GM12878 (cell line): ENCODE results near the gene DICER1. TPM values are rescaled to one million over a fixed set of nuclear protein-coding genes. Genes with fewer than 3 reads are reported as not detected.

ENCODE experiments used
- ATAC-seq: fragments of 200-7000 bp; cut with Tn5 transposase; 3 replicates; pipeline ENCODE4 v1.9.1; 2020; ENCODE audit warnings: mild to moderate bottlenecking, moderate library complexity
- BruUV-seq: library from RNA; stranded (reverse); fragments of 400-500 nt; replicated peaks from 2 replicates; lab custom pipeline; 2021; lab: Mats Ljungman, UMichigan
- CTCF ChIA-PET: fragments of 300-600 bp; sonication (Branson Sonifier 250); formaldehyde crosslinking; extraction: SDS; loops from one replicate; lab custom pipeline; 2021; ENCODE audit warnings: inconsistent platforms; lab: Yijun Ruan, JAX
- POLR2A ChIA-PET: fragments of 350-600 bp; formaldehyde crosslinking; extraction: SDS; loops from one replicate; lab custom pipeline; 2021; ENCODE audit warnings: inconsistent platforms; lab: Charles Lee
- RAD21 ChIA-PET: fragments of 300-600 bp; sonication (Branson Sonifier 250); formaldehyde crosslinking; loops from one replicate; lab custom pipeline; 2023; ENCODE audit warnings: antibody characterized with exemption; ENCODE audit not compliant: unreplicated experiment; lab: Charles Lee
- SMC1A ChIA-PET: fragments of 300-600 bp; sonication (Branson Sonifier 250); formaldehyde crosslinking; loops from one replicate; lab custom pipeline; 2023; ENCODE audit not compliant: unreplicated experiment, uncharacterized antibody; lab: Charles Lee
- DNase-seq: peaks from one replicate; pipeline ENCODE4 v3.0.0-alpha.2; 2011; ENCODE audit warnings: low read depth, low spot score
- FAIRE-seq: peaks from 3 replicates; lab custom pipeline; 2011; peaks lifted over from hg19 to GRCh38; lab: Jason Lieb, UNC
- H2AFZ ChIP-seq: 2 replicates; pipeline ENCODE4 v1.6.0; 2011; ENCODE audit warnings: low read depth, low read length, control low read depth; ENCODE audit not compliant: control insufficient read depth
- H3K27ac ChIP-seq: 2 replicates; pipeline ENCODE4 v1.5.1; 2011; ENCODE audit warnings: control low read depth; ENCODE audit not compliant: control insufficient read depth, insufficient read depth
- H3K27me3 ChIP-seq, 2 experiments: replicated peaks in 1 of 2; 2 replicates each; pipeline versions ENCODE4 v1.6.0 to v1.6.1; 2011; ENCODE audit warnings: low read length in 1 of 2; ENCODE audit not compliant: control insufficient read depth in 2 of 2, insufficient read depth in 2 of 2
- H3K36me3 ChIP-seq, 2 experiments: 2 replicates each; pipeline ENCODE4 v1.5.1; 2011; ENCODE audit warnings: low read length in 1 of 2; ENCODE audit not compliant: control insufficient read depth in 2 of 2, insufficient read depth in 2 of 2
- H3K4me1 ChIP-seq: 2 replicates; pipeline ENCODE4 v1.6.1; 2011; ENCODE audit warnings: mild to moderate bottlenecking, low read length, moderate library complexity, mixed read lengths; ENCODE audit not compliant: control insufficient read depth, insufficient read depth
- H3K4me2 ChIP-seq: 2 replicates; pipeline ENCODE4 v1.6.0; 2011; ENCODE audit warnings: control low read depth; ENCODE audit not compliant: control insufficient read depth, insufficient read depth
- H3K4me3 ChIP-seq: fragments of 200-600 bp; sonication (generic); 2 replicates; pipeline ENCODE4 v1.5.1; 2016
- H3K79me2 ChIP-seq: 2 replicates; pipeline ENCODE4 v1.6.0; 2011; ENCODE audit warnings: low read length; ENCODE audit not compliant: control insufficient read depth, insufficient read depth
- H3K9ac ChIP-seq: 2 replicates; pipeline ENCODE4 v1.8.0; 2011; ENCODE audit warnings: low read length, control low read depth, mixed read lengths; ENCODE audit not compliant: control insufficient read depth, insufficient read depth
- H3K9me3 ChIP-seq: replicated peaks from 3 replicates; pipeline ENCODE4 v1.5.1; 2011; ENCODE audit warnings: mild to moderate bottlenecking, low read length; ENCODE audit not compliant: control insufficient read depth, insufficient read depth
- H4K20me1 ChIP-seq: 2 replicates; pipeline ENCODE4 v1.6.0; 2011; ENCODE audit not compliant: control insufficient read depth, insufficient read depth
- BCL3 ChIP-seq: IDR thresholded peaks from 2 replicates; pipeline ENCODE4 v1.6.1; 2011; ENCODE audit warnings: borderline replicate concordance, low read depth, mild to moderate bottlenecking, moderate library complexity, low read length; ENCODE audit not compliant: insufficient read depth, poor library complexity, severe bottlenecking
- BMI1 ChIP-seq: fragments of 450-650 bp; IDR thresholded peaks from 2 replicates; pipeline ENCODE4 v1.6.1; 2016; ENCODE audit warnings: mild to moderate bottlenecking, moderate library complexity, borderline replicate concordance
- DPF2 ChIP-seq: fragments of 450-650 bp; IDR thresholded peaks from 2 replicates; pipeline ENCODE4 v1.6.1; 2017; ENCODE audit warnings: mild to moderate bottlenecking
- NR2C1 ChIP-seq: fragments of 450-650 bp; IDR thresholded peaks from 2 replicates; pipeline ENCODE4 v1.6.1; 2017; ENCODE audit warnings: antibody characterized with exemption, mild to moderate bottlenecking, moderate library complexity
- NR2F1 ChIP-seq: fragments of 450-650 bp; conservative IDR thresholded peaks from 2 replicates; pipeline ENCODE4 v1.6.1; 2017; ENCODE audit warnings: mild to moderate bottlenecking
- RELB ChIP-seq: fragments of 450-650 bp; IDR thresholded peaks from 2 replicates; pipeline ENCODE4 v1.6.1; 2017; ENCODE audit warnings: low read depth, mild to moderate bottlenecking, moderate library complexity
- SREBF1 ChIP-seq: IDR thresholded peaks from 2 replicates; pipeline ENCODE4 v1.6.1; 2012; ENCODE audit warnings: mild to moderate bottlenecking, low read length
- YY1 ChIP-seq: IDR thresholded peaks from 2 replicates; pipeline ENCODE4 v1.6.1; 2011; ENCODE audit warnings: low read depth, mild to moderate bottlenecking, low read length
- ZNF687 ChIP-seq: fragments of 450-650 bp; IDR thresholded peaks from 2 replicates; pipeline ENCODE4 v1.6.1; 2017; ENCODE audit warnings: mild to moderate bottlenecking, moderate library complexity
- WGBS: methylation state at CpG from one replicate; pipeline ENCODE4 v1.1.6; 2016; ENCODE audit warnings: low lambda C conversion rate; ENCODE audit not compliant: insufficient replicate concordance, insufficient coverage; ENCODE audit errors: missing lambda C conversion rate; 5-methylcytosine and 5-hydroxymethylcytosine counted together
- in situ Hi-C: fragments of 300-500 bp; cut with MboI; formaldehyde crosslinking; loops from 9 replicates; pipeline ENCODE4 v1.14.3; 2018; ENCODE audit warnings: mixed read lengths
- intact Hi-C: fragments of 100-400 bp; cut with micrococcal nuclease; formaldehyde crosslinking; loops from one replicate; pipeline ENCODE4 v1.14.2; 2022; ENCODE audit not compliant: unreplicated experiment
- polyA plus RNA-seq, 11 experiments: library from polyadenylated mRNA; depleted of rRNA in 4 of 11; unstranded in 6 of 11; stranded (reverse) in 5 of 11; fragments of >200 nt; fragmentation: Nextera tagmentation in 4 of 11; fragmentation: Illumina TruSeq in 1 of 11; extraction: Ambion mirVana in 4 of 11; extraction: Trizol in 1 of 11; gene quantifications; 1 replicate in 1 of 11; 2 replicates in 10 of 11; pipeline versions ENCODE4 v1.2.1 to v1.2.3, GENCODE V29; 2011 to 2016; ENCODE audit warnings: inconsistent platforms in 2 of 11, missing spikeins in 2 of 11, low read depth in 1 of 11
- total RNA-seq, 4 experiments: library from RNA; depleted of rRNA in 3 of 4; stranded (reverse); fragments of >200 nt in 3 of 4; fragmentation: Illumina TruSeq in 1 of 4; extraction: Trizol in 1 of 4; gene quantifications; 2 replicates each; pipeline versions ENCODE4 v1.2.1 to v1.2.3, GENCODE V29; 2013 to 2021
- TF ChIP-seq, protein P1 (sequence below): fragments of 450-650 bp; IDR thresholded peaks from 2 replicates; pipeline ENCODE4 v1.6.1; 2016; ENCODE audit warnings: mild to moderate bottlenecking

Gene DICER1
- total and polyA plus RNA-seq, 10 of the 15 experiments (the other 5 are each of a cell fraction or from before 2014, with no cell fraction given) = 6.8 to 70.8 (median 37.1) TPM

- POLR2A ChIA-PET = interaction anchor here (0.6 to 1.9 kb wide), 13 partner anchors 9 to 262 kb away, joined by 3 to 9 read pairs (median 3); partner anchors contain the start of gene DICER1
- Histone ChIP-seq H4K20me1 (no peaks in the 10 kb centered on the region), H3K4me1 (no peaks in the 10 kb centered on the region), H3K9me3 (no peaks in the 10 kb centered on the region; the same call in 2 of the 3 replicates), H3K4me2 (no peak overlapping the region), H3K79me2 (no peaks in the 10 kb centered on the region), H2AFZ (no peak overlapping the region), H3K4me3 (no peak overlapping the region), H3K27me3 (no peaks in the 10 kb centered on the region), H3K36me3 (no peaks in the 10 kb centered on the region), H3K27ac (no peak overlapping the region), H3K9ac (no peak overlapping the region)
- CTCF ChIA-PET = interaction anchor here (0.5 to 5.8 kb wide), 13 partner anchors 9 to 499 kb away, joined by 3 to 54 read pairs (median 4); partner anchors contain the start of gene DICER1
- FAIRE-seq = peak; percentile 23
- SMC1A ChIA-PET = interaction anchor here (0.8 to 3.9 kb wide), 30 partner anchors 12 to 332 kb away, joined by 3 to 36 read pairs (median 4); partner anchors contain the start of gene DICER1
- WGBS = 48% methylated on average over 6 of the region's 6 CpGs
- no TSS peak for BruUV-seq
- DNase-seq = peak; percentile 25
- peak; percentile 81 for ATAC-seq
- RAD21 ChIA-PET = interaction anchor here (0.7 to 4.7 kb wide), 18 partner anchors 9 to 193 kb away, joined by 3 to 23 read pairs (median 4); no protein-coding TSS in a partner anchor
- in situ Hi-C loops = no loop called here
- intact Hi-C loops = no loop called here
- no peak for TF ChIP-seq BCL3
- TF ChIP-seq BMI1 = 0 out of 2 replicates have a peak, but pooled peaks have one; percentile 22
- peak; percentile 85 for TF ChIP-seq YY1
- TF ChIP-seq ZNF687 = 0 out of 2 replicates have a peak, but pooled peaks have one; percentile 45
- TF ChIP-seq NR2F1 = peak; percentile 82
- peak; percentile 63; the same call in 1 of the 2 replicates for TF ChIP-seq RELB
- TF ChIP-seq DPF2 = peak; percentile 46; the same call in 1 of the 2 replicates
- peak; percentile 50; the same call in 1 of the 2 replicates for TF ChIP-seq NR2C1
- no peak for TF ChIP-seq SREBF1
- TF ChIP-seq, protein P1, sequence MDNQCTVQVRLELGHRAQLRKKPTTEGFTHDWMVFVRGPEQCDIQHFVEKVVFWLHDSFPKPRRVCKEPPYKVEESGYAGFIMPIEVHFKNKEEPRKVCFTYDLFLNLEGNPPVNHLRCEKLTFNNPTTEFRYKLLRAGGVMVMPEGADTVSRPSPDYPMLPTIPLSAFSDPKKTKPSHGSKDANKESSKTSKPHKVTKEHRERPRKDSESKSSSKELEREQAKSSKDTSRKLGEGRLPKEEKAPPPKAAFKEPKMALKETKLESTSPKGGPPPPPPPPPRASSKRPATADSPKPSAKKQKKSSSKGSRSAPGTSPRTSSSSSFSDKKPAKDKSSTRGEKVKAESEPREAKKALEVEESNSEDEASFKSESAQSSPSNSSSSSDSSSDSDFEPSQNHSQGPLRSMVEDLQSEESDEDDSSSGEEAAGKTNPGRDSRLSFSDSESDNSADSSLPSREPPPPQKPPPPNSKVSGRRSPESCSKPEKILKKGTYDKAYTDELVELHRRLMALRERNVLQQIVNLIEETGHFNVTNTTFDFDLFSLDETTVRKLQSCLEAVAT = peak; percentile 25; the same call in 1 of the 2 replicates
These were observed 26.4 kb upstream of the DICER1 start for GRCh38 chr14:95183532-95184412.
